NCI-H2107 (cell line): Measurements from ENCODE around the gene ERF.

Experiments used
- DNase-seq: peaks from one replicate; lab custom pipeline; 2025; lab: John Stamatoyannopoulos, UW

Gene ERF

DNA sequence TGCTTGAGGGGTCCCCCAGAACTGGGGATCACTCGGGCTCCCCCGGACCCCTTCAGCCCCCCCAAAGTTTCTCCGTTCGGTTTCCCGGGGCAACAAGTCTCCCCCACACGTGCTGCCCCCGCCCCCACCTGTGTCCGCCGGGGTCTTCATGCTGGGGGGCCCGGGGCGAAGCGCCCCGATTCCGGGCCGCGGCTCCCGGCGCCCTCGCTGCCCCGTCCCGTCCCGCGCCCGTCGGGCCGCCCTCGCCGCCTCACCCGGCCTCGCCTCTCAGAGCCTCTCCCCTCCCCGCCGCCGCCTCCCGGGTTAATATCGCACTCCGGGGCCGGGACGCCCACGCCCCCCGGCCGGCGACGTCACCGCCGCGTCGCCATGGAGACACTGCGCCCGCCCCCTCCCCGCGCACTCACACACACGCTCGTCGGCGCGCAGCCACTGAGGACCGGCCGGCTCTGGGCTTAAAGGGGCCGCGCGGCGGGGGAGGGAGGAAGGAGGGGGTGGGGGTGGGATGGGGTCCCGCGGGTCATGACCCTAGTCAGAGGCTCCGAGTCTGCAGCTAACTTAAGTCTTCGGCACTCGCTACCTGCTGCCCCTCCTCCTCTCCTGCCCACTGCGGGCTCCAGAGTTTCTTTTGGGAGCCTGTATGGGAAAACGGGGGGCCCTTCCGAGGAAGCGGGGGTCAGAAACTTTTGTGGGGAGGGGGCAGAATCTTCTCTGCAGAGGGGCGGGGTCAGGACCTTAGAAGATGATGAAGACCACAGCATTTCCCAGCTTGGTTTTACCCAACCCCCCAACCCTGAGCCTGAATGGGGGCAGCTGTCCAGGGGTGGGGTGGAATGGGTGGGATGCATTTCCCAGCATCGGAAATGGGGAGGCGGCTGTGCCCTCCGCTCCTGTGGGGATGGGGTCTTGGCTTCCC is at the start of gene ERF:
TSS of gene ERF (minus strand) at position 279 of the 916 bp plus-strand sequence. CDS start at position 150, 129 bp downstream.
- peak; percentile 83 for DNase-seq

DNA sequence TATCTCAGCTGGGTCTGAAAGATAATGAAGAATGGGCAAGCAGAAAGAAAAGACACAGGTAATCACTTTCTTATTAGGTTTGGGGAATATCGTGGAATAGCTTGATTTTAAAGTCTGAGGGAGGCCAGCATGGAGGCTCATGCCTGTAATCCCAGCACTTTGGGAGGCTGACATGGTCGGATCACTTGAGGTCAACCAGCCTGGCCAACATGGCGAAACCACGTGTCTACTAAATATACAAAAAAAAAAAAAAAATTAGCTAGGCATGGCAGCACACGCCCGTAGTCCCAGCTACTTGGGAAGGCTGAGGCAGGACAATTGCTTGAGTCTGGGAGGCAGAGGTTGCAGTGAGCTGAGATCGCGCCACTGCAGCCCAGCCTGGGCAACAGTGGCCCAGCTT is 48.9 kb upstream of the ERF start:
- DNase-seq, result no peak

DNA sequence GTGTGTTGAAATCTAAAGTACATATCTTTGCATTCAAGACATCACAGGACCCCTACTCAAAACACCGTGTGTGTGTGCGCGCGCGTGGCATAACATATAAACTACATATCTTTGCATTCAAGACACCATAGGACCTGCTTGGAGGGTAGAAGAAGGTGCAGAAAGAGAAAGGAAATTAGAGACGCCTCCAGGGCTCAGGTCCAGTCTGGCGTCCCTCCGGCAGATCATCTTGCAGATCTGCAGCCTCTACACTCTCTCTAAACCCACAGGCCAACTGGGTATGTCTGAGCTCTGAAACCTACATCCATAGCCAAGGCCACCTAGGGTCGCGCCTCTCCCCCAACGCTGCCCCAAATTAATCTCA is 48.2 kb upstream of the ERF start:
- no peak for DNase-seq

DNA sequence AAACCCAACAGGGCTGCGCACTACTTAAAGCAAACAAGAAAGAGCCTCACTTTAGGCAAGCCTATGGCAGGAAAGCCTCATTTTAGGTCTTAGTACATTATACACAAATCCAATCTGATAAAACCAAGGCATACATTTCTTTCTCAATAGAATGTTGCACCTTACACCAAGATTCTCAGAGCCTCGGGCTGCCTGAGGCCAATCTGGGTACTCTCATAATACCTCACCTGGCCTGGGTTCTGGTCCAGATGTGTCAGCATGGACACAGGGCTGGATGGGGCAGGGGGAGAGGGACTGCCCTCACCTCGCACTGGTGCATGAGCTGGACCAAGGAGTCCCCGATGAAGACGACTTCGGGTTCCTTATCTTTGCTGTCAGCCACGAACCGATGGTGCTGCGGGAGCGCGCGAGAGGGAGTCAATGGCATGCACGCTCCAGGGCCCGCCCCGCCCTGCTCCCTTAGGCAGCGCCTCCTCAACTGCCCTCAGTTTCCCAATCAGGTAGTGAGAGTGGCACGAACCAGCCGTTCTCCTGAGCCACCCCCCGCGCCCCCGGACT is 46.8 kb upstream of the ERF start, which contains the start of gene PRR19:
TSS of gene PRR19 (plus strand) at position 487 of the 558 bp plus-strand sequence. CDS start 7,453 bp downstream, outside the sequence.
- no peak for DNase-seq

DNA sequence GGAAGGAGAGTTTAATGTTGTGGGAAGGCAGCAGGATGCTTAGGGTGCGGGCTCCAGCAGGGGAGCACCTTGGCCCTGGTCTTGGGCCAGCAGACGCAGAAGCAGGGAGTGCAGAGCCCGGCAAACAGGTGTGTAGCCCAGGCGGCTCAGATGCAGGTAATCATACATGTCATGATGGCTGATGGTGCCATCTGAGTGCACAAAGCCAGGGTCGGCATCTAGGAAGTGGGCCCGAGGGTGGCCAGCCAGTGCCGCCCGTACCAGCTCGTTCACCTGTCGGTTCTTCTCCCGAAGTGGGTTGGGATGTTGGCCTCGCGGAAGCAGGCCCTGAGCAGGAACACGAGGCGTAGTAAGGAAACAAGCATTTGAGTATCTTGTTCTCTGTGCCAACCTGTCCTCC is 42.1 kb upstream of the ERF start:
- no peak for DNase-seq

DNA sequence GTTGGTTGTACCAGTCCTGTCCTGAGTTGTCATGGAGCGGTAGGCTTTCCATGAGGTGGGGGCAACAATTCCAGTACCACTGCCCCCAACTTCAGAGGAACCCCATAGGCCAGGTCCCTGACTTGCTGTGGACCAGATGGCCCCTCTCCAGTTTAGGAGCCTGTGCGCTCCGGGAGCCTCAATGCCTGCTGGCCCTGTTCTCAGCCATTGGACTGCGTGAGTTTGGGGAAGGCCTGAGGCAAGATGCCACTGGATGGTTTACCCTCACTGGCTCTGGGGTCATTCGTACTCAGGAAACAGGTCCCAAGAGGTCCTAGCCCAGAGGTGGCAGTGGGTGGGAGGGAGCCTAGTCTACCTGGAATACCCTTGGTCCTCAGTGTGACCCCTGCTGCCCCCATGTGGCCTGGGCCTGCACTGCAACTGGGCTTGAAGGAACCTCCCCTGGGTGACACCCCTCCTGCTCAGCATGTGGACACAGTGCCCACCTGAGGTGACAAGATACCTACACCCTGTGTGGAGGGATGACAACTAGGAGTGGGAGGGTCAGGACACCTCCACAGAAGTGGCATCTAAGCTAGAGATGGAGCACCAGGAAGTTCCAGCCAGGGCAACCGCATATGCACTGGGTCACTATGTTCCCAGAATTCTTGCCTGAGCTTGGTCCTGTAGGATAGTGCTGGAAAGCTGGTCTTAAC is 41.0 kb upstream of the ERF start:
- DNase-seq, result peak; percentile 39

DNA sequence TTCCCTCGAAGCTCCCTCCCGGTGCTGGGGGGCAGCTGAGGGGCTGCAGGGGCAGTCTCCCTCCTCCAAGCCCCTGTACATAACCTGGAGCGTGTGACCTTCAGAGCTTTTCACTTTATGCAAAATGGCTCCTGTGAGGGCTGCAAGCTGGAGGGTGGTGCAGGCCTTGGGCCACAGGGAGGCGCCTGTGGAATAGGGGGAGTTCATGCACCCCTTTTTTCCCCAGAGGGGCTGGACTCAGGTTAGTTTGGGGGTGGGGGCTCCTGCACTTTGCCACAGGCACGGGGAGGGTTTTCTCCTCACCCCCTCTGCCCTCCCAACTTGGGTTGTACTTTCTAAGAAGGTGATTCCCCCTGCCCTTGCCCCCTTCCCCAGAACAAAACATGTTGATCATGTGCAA is 40.4 kb upstream of the ERF start:
- no peak for DNase-seq

DNA sequence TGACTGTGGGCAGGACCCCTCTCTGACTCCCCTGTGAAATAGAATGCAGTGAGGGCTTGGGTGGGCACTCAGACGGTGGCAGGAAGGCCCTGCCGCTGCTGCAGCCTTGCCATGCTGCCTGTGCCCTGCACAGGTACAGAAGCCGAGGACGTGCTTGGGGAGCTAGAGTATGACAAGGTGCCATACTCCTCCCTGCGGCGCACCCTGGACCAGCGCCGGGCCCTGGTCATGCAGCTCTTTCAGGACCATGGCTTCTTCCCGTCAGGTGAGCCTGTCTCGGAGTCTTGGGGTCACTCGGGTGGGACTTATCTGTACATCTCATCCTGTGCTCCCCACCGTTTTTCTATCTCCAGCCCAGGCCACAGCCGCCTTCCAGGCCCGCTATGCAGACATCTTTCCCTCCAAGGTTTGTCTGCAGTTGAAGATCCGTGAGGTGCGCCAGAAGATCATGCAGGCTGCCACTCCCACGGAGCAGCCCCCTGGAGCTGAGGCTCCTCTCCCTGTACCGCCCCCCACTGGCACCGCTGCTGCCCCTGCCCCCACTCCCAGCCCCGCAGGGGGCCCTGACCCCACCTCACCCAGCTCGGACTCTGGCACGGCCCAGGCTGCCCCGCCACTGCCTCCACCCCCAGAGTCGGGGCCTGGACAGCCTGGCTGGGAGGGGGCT is 39.7 kb upstream of the ERF start:
- DNase-seq, result no peak

DNA sequence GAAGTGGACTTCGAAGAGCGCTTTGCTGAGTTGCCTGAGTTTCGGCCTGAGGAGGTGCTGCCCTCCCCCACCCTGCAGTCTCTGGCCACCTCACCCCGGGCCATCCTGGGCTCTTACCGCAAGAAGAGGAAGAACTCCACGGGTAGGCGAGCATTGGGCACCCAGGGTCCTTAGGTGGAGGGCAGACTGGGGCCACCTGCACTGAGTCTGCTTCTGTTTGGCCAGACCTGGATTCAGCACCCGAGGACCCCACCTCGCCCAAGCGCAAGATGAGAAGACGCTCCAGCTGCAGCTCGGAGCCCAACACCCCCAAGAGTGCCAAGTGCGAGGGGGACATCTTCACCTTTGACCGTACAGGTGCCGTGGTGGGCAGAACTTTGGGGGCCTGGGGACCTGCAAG is 39.0 kb upstream of the ERF start:
- no peak for DNase-seq

DNA sequence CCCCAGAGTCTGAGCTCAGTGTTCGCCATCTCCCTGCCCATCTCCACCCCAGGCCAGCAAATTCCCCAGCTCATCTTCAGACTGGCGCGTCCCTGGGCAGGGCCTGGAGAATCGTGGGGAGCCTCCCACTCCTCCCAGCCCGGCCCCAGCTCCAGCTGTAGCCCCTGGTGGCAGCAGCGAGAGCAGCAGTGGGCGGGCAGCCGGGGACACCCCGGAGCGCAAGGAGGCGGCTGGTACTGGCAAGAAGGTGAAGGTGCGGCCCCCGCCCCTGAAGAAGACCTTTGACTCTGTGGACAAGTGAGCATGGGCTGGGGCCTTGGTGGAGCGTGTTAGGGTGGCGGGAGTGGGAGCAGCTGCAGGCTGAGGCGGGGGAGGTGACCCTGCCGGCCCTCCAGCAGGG is 38.6 kb upstream of the ERF start:
- DNase-seq, result no peak

DNA sequence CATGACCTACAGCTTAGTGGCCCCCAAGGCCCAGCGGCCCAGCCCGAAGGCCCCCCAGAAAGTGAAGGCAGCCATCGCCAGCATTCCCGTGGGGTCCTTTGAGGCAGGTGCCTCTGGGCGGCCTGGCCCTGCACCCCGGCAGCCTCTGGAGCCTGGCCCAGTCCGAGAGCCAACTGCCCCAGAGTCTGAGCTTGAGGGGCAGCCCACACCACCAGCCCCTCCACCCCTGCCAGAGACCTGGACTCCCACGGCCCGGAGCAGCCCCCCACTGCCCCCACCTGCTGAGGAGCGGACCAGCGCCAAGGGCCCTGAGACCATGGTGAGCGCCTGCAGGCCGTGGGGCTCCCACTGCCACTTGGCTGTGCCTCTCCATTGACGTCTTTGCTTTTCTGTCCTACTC is 38.0 kb upstream of the ERF start:
- DNase-seq, result no peak

DNA sequence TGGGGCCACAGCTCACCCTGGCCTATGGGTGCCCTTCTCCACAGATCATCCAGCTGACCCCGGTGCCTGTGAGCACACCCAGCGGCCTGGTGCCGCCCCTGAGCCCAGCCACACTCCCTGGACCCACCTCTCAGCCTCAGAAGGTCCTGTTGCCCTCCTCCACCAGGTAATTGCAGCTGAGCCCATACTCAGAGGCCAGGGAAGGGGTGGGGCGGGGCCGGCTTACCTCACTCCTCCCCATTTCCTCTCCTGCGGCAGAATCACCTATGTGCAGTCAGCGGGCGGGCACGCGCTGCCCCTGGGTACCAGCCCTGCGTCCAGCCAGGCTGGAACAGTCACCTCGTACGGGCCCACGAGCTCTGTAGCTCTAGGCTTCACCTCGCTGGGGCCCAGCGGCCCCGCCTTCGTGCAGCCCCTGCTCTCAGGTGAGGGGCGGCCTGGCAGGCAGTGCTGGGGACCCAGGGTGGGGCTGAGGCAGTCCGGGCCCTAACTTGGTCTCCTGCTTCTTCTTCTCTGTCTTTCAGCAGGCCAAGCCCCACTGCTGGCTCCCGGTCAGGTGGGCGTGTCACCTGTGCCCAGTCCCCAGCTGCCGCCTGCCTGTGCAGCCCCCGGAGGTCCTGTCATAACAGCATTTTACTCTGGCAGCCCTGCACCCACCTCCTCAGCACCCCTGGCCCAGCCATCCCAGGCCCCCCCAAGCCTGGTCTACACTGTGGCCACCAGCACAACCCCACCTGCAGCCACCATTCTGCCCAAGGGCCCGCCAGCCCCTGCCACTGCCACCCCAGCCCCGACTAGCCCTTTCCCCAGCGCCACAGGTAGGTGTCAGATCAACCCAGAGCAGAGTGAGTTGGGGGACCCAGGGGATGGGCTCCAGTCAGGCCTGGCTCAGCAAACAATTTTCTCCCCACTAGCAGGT is 37.4 kb upstream of the ERF start:
- no peak for DNase-seq

DNA sequence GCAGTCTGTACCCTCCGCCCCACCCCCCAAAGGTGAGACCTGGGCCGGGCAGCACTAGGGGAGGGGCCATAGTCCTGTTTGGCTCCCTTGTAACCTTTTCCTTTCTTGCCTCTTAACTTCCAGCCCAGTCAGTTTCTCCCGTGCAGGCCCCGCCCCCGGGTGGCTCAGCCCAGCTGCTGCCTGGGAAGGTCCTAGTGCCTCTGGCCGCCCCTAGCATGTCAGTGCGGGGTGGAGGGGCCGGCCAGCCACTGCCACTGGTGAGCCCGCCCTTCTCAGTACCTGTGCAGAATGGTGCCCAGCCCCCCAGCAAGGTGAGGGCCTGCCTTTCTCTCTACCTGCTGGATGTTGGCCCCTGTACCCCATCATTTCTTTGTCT is 36.5 kb upstream of the ERF start:
- DNase-seq, result no peak

DNA sequence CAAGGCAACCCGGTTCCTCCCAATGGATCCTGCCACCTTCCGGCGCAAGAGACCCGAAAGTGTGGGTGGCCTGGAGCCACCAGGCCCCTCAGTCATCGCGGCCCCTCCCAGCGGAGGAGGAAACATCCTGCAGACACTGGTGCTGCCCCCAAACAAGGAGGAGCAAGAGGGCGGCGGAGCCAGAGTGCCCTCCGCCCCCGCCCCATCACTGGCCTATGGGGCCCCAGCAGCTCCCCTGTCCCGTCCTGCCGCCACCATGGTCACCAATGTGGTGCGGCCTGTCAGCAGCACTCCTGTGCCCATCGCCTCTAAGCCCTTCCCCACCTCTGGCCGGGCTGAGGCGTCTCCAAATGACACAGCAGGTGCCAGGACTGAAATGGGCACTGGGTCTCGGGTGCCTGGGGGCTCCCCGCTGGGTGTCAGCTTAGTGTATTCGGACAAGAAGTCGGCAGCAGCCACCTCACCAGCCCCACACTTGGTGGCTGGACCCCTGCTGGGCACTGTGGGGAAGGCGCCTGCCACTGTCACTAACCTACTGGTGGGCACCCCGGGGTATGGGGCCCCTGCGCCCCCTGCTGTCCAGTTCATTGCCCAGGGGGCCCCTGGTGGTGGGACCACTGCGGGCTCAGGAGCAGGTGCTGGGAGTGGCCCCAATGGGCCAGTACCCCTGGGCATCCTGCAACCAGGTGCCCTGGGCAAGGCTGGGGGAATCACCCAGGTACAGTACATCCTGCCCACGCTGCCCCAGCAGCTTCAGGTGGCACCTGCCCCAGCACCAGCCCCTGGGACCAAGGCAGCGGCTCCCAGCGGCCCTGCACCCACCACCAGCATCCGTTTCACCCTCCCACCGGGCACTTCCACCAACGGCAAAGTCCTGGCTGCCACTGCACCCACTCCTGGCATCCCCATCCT is 35.9 kb upstream of the ERF start:
- DNase-seq, result no peak

DNA sequence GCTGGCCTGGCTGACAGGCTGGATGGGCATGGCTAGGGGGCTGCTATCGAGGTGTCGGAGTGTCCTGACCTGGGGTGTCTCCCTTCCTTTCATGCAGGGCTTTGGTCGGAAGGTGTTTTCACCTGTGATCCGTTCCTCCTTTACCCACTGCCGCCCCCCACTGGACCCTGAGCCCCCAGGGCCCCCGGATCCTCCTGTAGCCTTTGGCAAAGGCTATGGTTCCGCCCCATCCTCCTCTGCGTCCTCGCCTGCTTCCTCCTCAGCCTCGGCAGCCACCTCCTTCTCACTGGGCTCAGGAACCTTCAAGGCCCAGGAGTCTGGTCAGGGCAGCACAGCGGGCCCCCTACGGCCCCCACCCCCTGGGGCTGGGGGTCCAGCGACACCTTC is 35.2 kb upstream of the ERF start:
- DNase-seq, result no peak

DNA sequence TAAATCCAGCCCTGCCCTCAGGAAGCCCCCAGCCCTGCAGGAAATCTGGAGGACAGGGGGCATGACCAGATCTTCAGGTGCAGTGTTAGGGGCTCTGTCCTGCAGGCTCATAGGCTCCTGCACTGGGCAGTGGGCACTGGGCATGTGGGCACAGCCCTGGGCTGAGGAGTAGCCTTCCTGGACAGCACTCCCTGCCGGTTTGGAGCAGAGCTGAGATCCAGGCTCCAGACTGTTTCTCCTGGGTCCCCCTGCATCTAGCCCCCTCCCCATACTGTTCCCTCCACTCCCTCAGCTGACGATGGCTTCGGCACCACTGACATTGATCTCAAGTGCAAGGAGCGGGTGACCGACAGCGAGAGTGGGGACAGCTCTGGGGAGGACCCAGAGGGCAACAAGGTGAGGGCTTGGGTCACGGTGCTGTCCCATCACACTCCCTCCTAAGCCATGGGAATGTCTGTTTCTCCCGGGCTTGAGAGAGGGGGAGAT is 34.7 kb upstream of the ERF start:
- no peak for DNase-seq

DNA sequence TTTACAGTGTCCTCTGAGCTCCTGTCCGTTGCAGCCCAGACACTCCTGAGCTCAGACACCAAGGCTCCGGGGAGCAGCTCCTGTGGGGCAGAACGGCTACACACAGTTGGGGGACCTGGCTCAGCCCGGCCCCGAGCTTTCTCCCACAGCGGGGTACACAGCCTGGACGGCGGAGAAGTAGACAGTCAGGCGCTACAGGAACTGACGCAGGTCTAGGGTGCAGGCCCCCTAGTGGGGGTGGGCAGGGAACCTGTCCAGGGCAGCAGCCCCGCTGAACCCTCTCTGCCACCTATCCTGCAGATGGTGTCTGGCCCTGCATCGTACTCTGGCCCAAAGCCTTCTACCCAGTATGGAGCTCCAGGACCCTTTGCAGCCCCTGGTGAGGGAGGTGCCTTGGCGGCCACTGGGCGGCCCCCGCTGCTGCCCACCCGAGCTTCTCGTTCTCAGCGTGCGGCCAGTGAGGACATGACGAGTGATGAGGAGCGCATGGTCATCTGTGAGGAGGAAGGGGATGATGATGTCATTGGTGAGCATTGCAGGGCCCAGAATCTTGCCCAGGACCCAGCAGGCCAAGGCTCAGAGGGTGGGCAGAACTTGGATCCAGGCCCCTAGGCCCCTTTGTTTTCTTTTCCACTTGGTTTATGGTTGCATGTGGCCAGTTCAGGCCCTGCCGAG is 34.1 kb upstream of the ERF start:
- DNase-seq, result no peak

DNA sequence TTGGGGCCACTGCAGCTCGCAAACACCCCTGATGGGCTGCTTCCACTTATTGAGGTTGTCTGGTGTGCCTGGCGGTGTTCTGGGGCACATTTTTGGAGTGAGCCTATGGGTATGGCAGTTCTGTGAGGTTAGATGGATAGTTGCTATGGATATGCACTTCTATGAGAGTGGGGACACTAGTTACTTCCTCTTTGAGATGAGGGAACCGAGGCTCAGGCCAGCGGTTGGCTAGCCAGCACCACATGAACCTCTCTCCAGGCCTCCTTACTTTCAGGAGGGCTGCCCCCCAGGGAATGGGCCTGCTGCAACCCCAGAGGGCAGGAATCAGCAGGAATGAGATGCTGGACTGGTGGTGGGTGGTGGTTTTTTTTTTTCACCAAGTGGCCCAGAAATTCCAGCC is 33.5 kb upstream of the ERF start:
- DNase-seq, result no peak

DNA sequence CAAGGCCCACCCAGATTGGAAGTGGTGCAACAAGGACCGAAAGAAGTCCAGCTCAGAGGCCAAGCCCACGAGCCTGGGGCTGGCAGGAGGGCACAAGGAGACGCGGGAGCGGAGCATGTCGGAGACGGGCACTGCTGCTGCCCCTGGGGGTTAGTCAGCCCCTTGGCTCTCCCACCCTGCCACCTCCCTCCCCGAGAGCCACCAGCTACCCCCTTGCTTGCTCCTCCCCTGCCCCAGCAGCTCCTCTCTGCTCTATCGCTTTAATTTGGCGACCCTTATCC is 32.8 kb upstream of the ERF start:
- no peak for DNase-seq
